ENCODE measurements around the gene SYNGR3. TPM values are rescaled to one million over a fixed set of nuclear protein-coding genes. Genes with fewer than 3 reads are reported as not detected.
A peak's percentile ranks its signal among the peaks of the same experiment; 100 is the strongest.

Gene SYNGR3
- total RNA-seq, 1 donor from 2014 or later = 6.0 TPM

- H3K4me2 ChIP-seq (ENCODE audit: low read length) = peak overlapping the region; percentile 97
- Mint-ChIP-seq H3K36me3 (ENCODE audit: low read depth, unreplicated experiment) (peaks cover 5% of the 10 kb centered on the region), H3K27ac (ENCODE audit: unreplicated experiment) (peak overlapping the region; percentile 58), H3K27me3 (ENCODE audit: low read depth, unreplicated experiment) (no peaks in the 10 kb centered on the region), H3K4me3 (ENCODE audit: unreplicated experiment) (peak overlapping the region; percentile 86), H3K9me3 (ENCODE audit: unreplicated experiment) (no peaks in the 10 kb centered on the region), H3K4me1 (ENCODE audit: low read depth, unreplicated experiment) (peaks cover 10% of the 10 kb centered on the region)
- peak overlapping the region; percentile 81 for H3K27ac ChIP-seq (ENCODE audit: low read depth, low read length)
- peaks cover 10% of the 10 kb centered on the region for H3K36me3 ChIP-seq (ENCODE audit: insufficient read depth, low read length)
- peaks cover 16% of the 10 kb centered on the region for H3K79me2 ChIP-seq (ENCODE audit: insufficient read depth, low read length)
- no peaks in the 10 kb centered on the region for H3K9me3 ChIP-seq (ENCODE audit: insufficient read depth, low read depth, low read length)
- DNase-seq (ENCODE audit: low read depth) = peak; percentile 94
- H2AFZ ChIP-seq (ENCODE audit: low read depth, low read length) = no peak overlapping the region
- peak overlapping the region; percentile 70 for H3K4me3 ChIP-seq (ENCODE audit: insufficient read depth, low read depth, low read length)
- no peak for FAIRE-seq
- peak overlapping the region; percentile 85 for H3K9ac ChIP-seq (ENCODE audit: low read length)
- H3K27me3 ChIP-seq (ENCODE audit: insufficient read depth, low read length) = no peaks in the 10 kb centered on the region
- H3K4me1 ChIP-seq (ENCODE audit: insufficient read depth, low read length) = peaks cover 21% of the 10 kb centered on the region
- peaks cover 10% of the 10 kb centered on the region for H4K20me1 ChIP-seq (ENCODE audit: insufficient read depth, low read length)
- TF ChIP-seq EZH2 (IDR thresholded peaks at IDR 0.05; ENCODE audit: insufficient read depth, low read length) (no peak), CTCF (IDR thresholded peaks at IDR 0.05; ENCODE audit: insufficient read depth, low read depth, low read length) (peak; percentile 54)
Observed at GRCh38 chr16:1941162-1942046, 48.4 kb upstream of the SYNGR3 start.

GRCh38 chr16:1942047-1942809 is 47.5 kb upstream of the SYNGR3 start:
- peaks cover 21% of the 10 kb centered on the region for H3K4me1 ChIP-seq (ENCODE audit: insufficient read depth, low read length)
- H3K9me3 Mint-ChIP-seq (ENCODE audit: unreplicated experiment) = no peaks in the 10 kb centered on the region
- H3K9ac ChIP-seq (ENCODE audit: low read length) = peak overlapping the region; percentile 85
- H3K27me3 ChIP-seq (ENCODE audit: insufficient read depth, low read length) = no peaks in the 10 kb centered on the region
- peak overlapping the region; percentile 97 for H3K4me2 ChIP-seq (ENCODE audit: low read length)
- peaks cover 10% of the 10 kb centered on the region for H3K36me3 ChIP-seq (ENCODE audit: insufficient read depth, low read length)
- FAIRE-seq (no peak), DNase-seq (ENCODE audit: low read depth) (no peak)
- peaks cover 3% of the 10 kb centered on the region for H3K36me3 Mint-ChIP-seq (ENCODE audit: low read depth, unreplicated experiment)
- H3K79me2 ChIP-seq (ENCODE audit: insufficient read depth, low read length) = peaks cover 16% of the 10 kb centered on the region
- no peaks in the 10 kb centered on the region for H3K27me3 Mint-ChIP-seq (ENCODE audit: low read depth, unreplicated experiment)
- peak overlapping the region; percentile 61 for H3K27ac ChIP-seq (ENCODE audit: low read depth, low read length)
- H3K9me3 ChIP-seq (ENCODE audit: insufficient read depth, low read depth, low read length) = no peaks in the 10 kb centered on the region
- peak overlapping the region; percentile 41 for H3K27ac Mint-ChIP-seq (ENCODE audit: unreplicated experiment)
- peak overlapping the region; percentile 86 for H3K4me3 Mint-ChIP-seq (ENCODE audit: unreplicated experiment)
- H2AFZ ChIP-seq (ENCODE audit: low read depth, low read length) = peak overlapping the region; percentile 46
- peaks cover 10% of the 10 kb centered on the region for H3K4me1 Mint-ChIP-seq (ENCODE audit: low read depth, unreplicated experiment)
- peak overlapping the region; percentile 70 for H3K4me3 ChIP-seq (ENCODE audit: insufficient read depth, low read depth, low read length)
- H4K20me1 ChIP-seq (ENCODE audit: insufficient read depth, low read length) = peaks cover 10% of the 10 kb centered on the region
- TF ChIP-seq CTCF (IDR thresholded peaks at IDR 0.05; ENCODE audit: insufficient read depth, low read depth, low read length) (no peak), EZH2 (IDR thresholded peaks at IDR 0.05; ENCODE audit: insufficient read depth, low read length) (no peak)
